VCaP (cell line): ENCODE results near the gene HOXA11.

Experiments
- H3K27ac ChIP-seq: fragments of 450-650 bp; 2 replicates; pipeline ENCODE4 v1.5.1; 2017
- CTCF ChIP-seq: fragments of 450-650 bp; conservative IDR thresholded peaks from 2 replicates; pipeline ENCODE4 v1.5.1; 2017; ENCODE audit warnings: mild to moderate bottlenecking, moderate library complexity

Gene HOXA11

GRCh38 chr7:27211084-27211446, 26.0 kb upstream of the HOXA11 start:
- no peak for TF ChIP-seq CTCF
- H3K27ac ChIP-seq: peak overlapping the region; percentile 98; the same call in 1 of the 2 replicates

- H3K27ac ChIP-seq: peak overlapping the region; percentile 98; the same call in 1 of the 2 replicates
- TF ChIP-seq CTCF: peak; percentile 81
Observed at GRCh38 chr7:27210441-27211083, 25.5 kb upstream of the HOXA11 start.

- TF ChIP-seq CTCF: no peak
- H3K27ac ChIP-seq: peak overlapping the region; percentile 98; the same call in 1 of the 2 replicates
Observed at GRCh38 chr7:27209933-27210440, 25.0 kb upstream of the HOXA11 start.

GRCh38 chr7:27208998-27209397, 24.0 kb upstream of the HOXA11 start:
- TF ChIP-seq CTCF: no peak

GRCh38 chr7:27207348-27207985, 22.4 kb upstream of the HOXA11 start:
- TF ChIP-seq CTCF: no peak
- peak overlapping the region; percentile 98 for H3K27ac ChIP-seq

More at GRCh38 chr7:27208998-27209397, 24.0 kb upstream of the HOXA11 start:
- peak overlapping the region; percentile 98 for H3K27ac ChIP-seq

- peak overlapping the region; percentile 98 for H3K27ac ChIP-seq
- no peak for TF ChIP-seq CTCF
Observed at GRCh38 chr7:27205325-27206280, 20.6 kb upstream of the HOXA11 start.
